NK-92 (cell line): ENCODE data around the gene BCLAF1.

Experiments used
- DNase-seq: peaks from one replicate; lab custom pipeline; 2025; ENCODE audit not compliant: unreplicated experiment; lab: John Stamatoyannopoulos, UW

BCLAF1 gene

GRCh38 chr6:136209496-136209895, 80.2 kb downstream of the BCLAF1 start:
- no peak for DNase-seq

- no peak for DNase-seq
These were observed 80.9 kb downstream of the BCLAF1 start for GRCh38 chr6:136208783-136209182.
